Purkinje cell (primary cell): ENCODE data around the gene GFOD2. TPM values are rescaled to one million over a fixed set of nuclear protein-coding genes. Genes with fewer than 3 reads are reported as not detected.

Experiments
- polyA plus RNA-seq: library from polyadenylated mRNA; unstranded; fragments of >200 nt; fragmentation: Nextera tagmentation; gene quantifications from 2 replicates; pipeline ENCODE4 v1.2.1, GENCODE V29; 2014

GFOD2 gene
- 7.7 and 9.9 TPM in 2 replicates for polyA plus RNA-seq

DNA sequence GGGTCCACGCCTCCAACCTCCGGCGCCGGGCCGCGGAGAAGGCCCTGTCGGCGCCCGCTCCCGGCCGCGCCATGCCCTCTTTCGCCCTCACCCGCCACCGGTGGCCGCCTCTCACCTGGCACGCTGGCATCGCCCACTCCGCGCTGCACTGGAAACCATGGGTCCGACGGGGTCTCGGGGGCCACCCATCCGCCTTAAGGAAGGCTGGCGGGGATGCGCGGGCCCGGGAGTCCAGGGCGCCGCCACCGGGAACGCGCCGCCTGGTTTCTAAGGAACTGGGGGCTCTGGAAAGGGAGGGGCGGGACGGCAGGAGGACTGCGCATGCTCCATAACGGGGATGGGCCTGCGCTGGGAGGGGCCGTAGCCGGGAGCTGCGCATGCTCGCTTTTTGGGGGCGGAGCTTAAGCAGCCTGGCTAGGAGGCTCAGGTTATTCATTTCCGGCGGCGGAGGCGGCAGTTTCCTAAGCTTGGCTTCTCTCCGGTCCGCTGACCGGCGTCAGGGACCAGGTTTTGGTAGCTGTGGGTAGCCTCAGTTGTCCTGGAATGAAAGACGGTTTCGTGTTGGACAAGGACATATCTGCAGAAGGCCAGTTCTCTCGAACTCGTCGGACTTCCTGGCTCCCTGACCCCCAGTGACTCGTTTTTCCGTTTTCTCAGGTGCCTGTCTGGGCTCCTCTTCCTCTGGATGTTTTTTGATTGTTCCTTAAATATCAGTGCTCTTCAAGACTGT is at the start of gene GFOD2:
TSS of gene GFOD2 (minus strand) at position 269 of the 730 bp plus-strand sequence. CDS start 33,601 bp downstream, outside the sequence.

GRCh38 chr16:67666559-67667452 is 52.3 kb downstream of the GFOD2 start, which contains the start of the genes C16orf86 and ENKD1:
Gene C16orf86 (plus strand): TSS chr16:67666814. CDS start chr16:67666971, 157 bp downstream.
Gene ENKD1 (minus strand): TSS chr16:67666750. CDS start chr16:67666442, 308 bp downstream.

GRCh38 chr16:67660564-67661028 is 58.5 kb downstream of the GFOD2 start, which contains the start of gene PARD6A:
Gene PARD6A (plus strand): TSS chr16:67660960. CDS start chr16:67661039, 79 bp downstream.

DNA sequence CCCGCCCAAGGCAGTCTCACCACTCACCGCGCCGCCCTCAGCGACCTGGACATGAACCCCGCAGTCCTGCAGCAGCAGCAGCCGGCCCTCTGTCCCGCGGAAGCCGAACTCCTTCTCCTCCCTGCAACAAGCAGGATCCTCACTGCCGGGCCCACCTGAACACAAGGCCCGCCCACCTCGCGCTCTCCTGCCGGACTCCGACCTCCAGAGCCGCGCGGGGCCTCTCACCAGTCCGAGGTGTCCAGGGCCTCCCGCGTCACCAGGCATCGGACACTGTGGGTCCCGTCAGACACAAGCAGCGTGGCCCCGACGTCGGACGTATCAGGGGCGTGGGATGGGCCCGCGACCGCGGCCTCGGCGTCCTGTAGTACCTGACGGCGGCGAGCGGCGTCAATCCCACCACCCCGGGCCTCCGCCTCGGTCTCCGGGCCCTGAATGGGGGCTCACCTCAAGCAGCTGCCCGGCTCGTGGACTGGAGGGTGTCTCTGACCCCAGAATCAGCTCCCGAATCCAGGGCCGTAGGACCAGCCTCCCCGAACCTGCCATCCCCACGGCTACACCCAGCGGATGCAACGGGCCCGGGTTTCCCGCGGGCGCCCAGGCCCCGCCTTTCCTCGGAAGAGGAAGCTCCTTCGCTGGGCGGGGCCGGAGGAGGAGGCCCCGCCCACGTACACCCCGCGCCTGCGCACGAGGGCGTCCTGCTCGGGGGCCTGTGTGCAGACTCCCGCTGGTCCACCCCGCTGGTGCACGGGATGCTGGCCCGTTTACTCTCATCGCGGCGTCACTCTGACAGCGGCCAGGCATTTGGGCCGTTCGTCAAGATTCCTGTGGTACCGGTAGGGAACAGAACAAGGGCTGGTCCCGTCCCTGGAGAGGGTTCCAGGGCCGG is 59.2 kb downstream of the GFOD2 start, which contains the start of gene ACD:
TSS of gene ACD (minus strand) at position 586 of the 889 bp plus-strand sequence. CDS start at position 546, 40 bp downstream.

Other genes with a start within 250 kb of the GFOD2 start
- 83.3 and 140 TPM in 2 replicates for gene ATP6V0D1, start 238.2 kb downstream of the GFOD2 start, polyA plus RNA-seq
- 0.34 TPM in 1 of 2 replicates, not detected in the other for gene AGRP, start 235.8 kb downstream of the GFOD2 start, polyA plus RNA-seq
- gene RIPOR1, start 190.5 kb downstream of the GFOD2 start, polyA plus RNA-seq = 4.3 and 6.2 TPM in 2 replicates
- gene CTCF, start 156.8 kb downstream of the GFOD2 start, polyA plus RNA-seq = 16.6 and 19.6 TPM in 2 replicates
- gene CARMIL2, start 74.2 kb downstream of the GFOD2 start, polyA plus RNA-seq = 1.4 and 5.7 TPM in 2 replicates
- 7.5 and 13.0 TPM in 2 replicates for gene ACD, start 59.1 kb downstream of the GFOD2 start, polyA plus RNA-seq
- 4.0 and 9.6 TPM in 2 replicates for gene PARD6A, start 58.4 kb downstream of the GFOD2 start, polyA plus RNA-seq
- gene ENKD1, start 52.6 kb downstream of the GFOD2 start, polyA plus RNA-seq = 0.78 and 2.4 TPM in 2 replicates
- not detected in 2 replicates for gene C16orf86, start 52.5 kb downstream of the GFOD2 start, polyA plus RNA-seq
- 0.11 and 1.0 TPM in 2 replicates for gene RANBP10, start 87.2 kb upstream of the GFOD2 start, polyA plus RNA-seq
- gene TSNAXIP1, start 87.6 kb upstream of the GFOD2 start, polyA plus RNA-seq = 0.35 and 1.4 TPM in 2 replicates
- gene THAP11, start 123.0 kb upstream of the GFOD2 start, polyA plus RNA-seq = 5.9 and 6.4 TPM in 2 replicates
- 50.0 and 82.7 TPM in 2 replicates for gene NUTF2, start 127.6 kb upstream of the GFOD2 start, polyA plus RNA-seq
- gene CENPT, start 128.4 kb upstream of the GFOD2 start, polyA plus RNA-seq = 2.1 and 9.9 TPM in 2 replicates
- gene EDC4, start 153.7 kb upstream of the GFOD2 start, polyA plus RNA-seq = 7.0 and 11.9 TPM in 2 replicates
- 3.1 TPM in 1 of 2 replicates, not detected in the other for gene NRN1L, start 165.6 kb upstream of the GFOD2 start, polyA plus RNA-seq
- 0.59 TPM in 1 of 2 replicates, not detected in the other for gene PSKH1, start 173.9 kb upstream of the GFOD2 start, polyA plus RNA-seq
- gene CTRL, start 212.5 kb upstream of the GFOD2 start, polyA plus RNA-seq = 1.9 TPM in 1 of 2 replicates, not detected in the other
- 39.2 and 49.7 TPM in 2 replicates for gene PSMB10, start 217.5 kb upstream of the GFOD2 start, polyA plus RNA-seq
- 42.9 and 103 TPM in 2 replicates for gene LCAT, start 224.8 kb upstream of the GFOD2 start, polyA plus RNA-seq
- gene SLC12A4, start 249.3 kb upstream of the GFOD2 start, polyA plus RNA-seq = 1.1 and 1.5 TPM in 2 replicates